IMR-90 (cell line): ENCODE results near the gene DCN.

ENCODE experiments used
- BHLHE40 ChIP-seq: fragments of 150-350 bp; IDR thresholded peaks from 2 replicates; pipeline ENCODE4 v1.6.1; 2016; ENCODE audit warnings: mild to moderate bottlenecking, low read depth, low read length
- CTCF ChIP-seq: conservative IDR thresholded peaks from 2 replicates; pipeline ENCODE4 v1.5.1; 2012; ENCODE audit warnings: mild to moderate bottlenecking, low read depth, low read length, improper control_type of control experiment
- ELK1 ChIP-seq: fragments of 150-350 bp; IDR thresholded peaks from 2 replicates; pipeline ENCODE4 v1.6.1; 2016; ENCODE audit warnings: low read depth, mild to moderate bottlenecking, low read length, moderate library complexity, borderline replicate concordance
- FOS ChIP-seq: fragments of 150-350 bp; IDR thresholded peaks from 2 replicates; pipeline ENCODE4 v1.6.1; 2016; ENCODE audit warnings: low read depth, low read length
- MXI1 ChIP-seq: IDR thresholded peaks from 2 replicates; pipeline ENCODE4 v1.6.1; 2012; ENCODE audit warnings: low read depth, mild to moderate bottlenecking, low read length, moderate library complexity, borderline replicate concordance
- POLR2A ChIP-seq: IDR thresholded peaks from 2 replicates; pipeline ENCODE4 v1.6.1; 2012; ENCODE audit warnings: mild to moderate bottlenecking, low read depth, low read length
- RAD21 ChIP-seq: IDR thresholded peaks from 2 replicates; pipeline ENCODE4 v1.6.1; 2012; ENCODE audit warnings: low read length, improper control_type of control experiment
- RCOR1 ChIP-seq: IDR thresholded peaks from 2 replicates; pipeline ENCODE4 v1.6.1; 2012; ENCODE audit warnings: mild to moderate bottlenecking, low read length, improper control_type of control experiment; ENCODE audit not compliant: insufficient replicate concordance
- SMC3 ChIP-seq: fragments of 150-350 bp; IDR thresholded peaks from 2 replicates; pipeline ENCODE4 v1.6.1; 2016; ENCODE audit warnings: low read depth, mild to moderate bottlenecking, antibody characterized with exemption, low read length, moderate library complexity

GRCh38 chr12:91222746-91223145 is 40.1 kb upstream of the DCN start:
- TF ChIP-seq RCOR1 (no peak), CTCF (no peak), SMC3 (no peak), ELK1 (no peak), RAD21 (no peak), FOS (peak; percentile 41; the same call in 1 of the 2 replicates), BHLHE40 (no peak), MXI1 (no peak), POLR2A (no peak)
